ENCODE data around the gene MAPK8IP2.

GRCh38 chr22:50576806-50577696 lies 23.5 kb upstream of the MAPK8IP2 start:
- no peak for TF ChIP-seq POLR2A (IDR thresholded peaks at IDR 0.05)
- TF ChIP-seq CTCF (IDR thresholded peaks at IDR 0.05) = no peak

Data from right lobe of liver (tissue), 4 donors.